ENCODE data around the gene B9D1.

DNA sequence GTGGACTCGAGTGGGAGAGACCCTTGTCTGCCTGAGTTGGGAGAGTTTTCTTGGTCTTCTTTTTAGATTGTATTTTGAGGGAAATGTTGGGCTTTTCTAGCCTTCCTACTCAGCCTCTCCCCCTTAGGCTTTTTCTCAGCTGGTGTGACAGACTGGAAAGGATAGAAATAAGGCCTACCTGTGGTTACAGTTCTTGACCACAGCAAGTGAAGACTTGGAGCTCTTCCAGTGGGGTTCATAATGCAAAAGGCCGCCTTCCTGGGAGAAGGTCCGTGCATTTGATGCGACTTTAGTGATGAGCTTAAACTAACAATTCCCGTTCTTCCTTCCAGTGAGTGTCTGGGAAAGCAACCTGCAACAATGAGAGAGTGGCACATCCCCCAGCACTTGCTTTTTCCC, 56.8 kb downstream of the B9D1 start:
- TF ChIP-seq, protein P1, sequence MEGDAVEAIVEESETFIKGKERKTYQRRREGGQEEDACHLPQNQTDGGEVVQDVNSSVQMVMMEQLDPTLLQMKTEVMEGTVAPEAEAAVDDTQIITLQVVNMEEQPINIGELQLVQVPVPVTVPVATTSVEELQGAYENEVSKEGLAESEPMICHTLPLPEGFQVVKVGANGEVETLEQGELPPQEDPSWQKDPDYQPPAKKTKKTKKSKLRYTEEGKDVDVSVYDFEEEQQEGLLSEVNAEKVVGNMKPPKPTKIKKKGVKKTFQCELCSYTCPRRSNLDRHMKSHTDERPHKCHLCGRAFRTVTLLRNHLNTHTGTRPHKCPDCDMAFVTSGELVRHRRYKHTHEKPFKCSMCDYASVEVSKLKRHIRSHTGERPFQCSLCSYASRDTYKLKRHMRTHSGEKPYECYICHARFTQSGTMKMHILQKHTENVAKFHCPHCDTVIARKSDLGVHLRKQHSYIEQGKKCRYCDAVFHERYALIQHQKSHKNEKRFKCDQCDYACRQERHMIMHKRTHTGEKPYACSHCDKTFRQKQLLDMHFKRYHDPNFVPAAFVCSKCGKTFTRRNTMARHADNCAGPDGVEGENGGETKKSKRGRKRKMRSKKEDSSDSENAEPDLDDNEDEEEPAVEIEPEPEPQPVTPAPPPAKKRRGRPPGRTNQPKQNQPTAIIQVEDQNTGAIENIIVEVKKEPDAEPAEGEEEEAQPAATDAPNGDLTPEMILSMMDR (conservative IDR thresholded peaks at IDR 0.05; ENCODE audit: low read length) = no peak
- no peak for TF ChIP-seq EZH2phosphoT487 (IDR thresholded peaks at IDR 0.05; ENCODE audit: borderline replicate concordance, low read depth, low read length)

Data from OCI-LY7 (cell line).